IPS-11a (cell line): ENCODE measurements around the gene SYNGR3.

Experiments used
- H3K4me3 ChIP-seq: one replicate; pipeline ENCODE4 v1.5.1; 2013; ENCODE audit warnings: low read depth, low read length, control low read depth

Gene SYNGR3

DNA sequence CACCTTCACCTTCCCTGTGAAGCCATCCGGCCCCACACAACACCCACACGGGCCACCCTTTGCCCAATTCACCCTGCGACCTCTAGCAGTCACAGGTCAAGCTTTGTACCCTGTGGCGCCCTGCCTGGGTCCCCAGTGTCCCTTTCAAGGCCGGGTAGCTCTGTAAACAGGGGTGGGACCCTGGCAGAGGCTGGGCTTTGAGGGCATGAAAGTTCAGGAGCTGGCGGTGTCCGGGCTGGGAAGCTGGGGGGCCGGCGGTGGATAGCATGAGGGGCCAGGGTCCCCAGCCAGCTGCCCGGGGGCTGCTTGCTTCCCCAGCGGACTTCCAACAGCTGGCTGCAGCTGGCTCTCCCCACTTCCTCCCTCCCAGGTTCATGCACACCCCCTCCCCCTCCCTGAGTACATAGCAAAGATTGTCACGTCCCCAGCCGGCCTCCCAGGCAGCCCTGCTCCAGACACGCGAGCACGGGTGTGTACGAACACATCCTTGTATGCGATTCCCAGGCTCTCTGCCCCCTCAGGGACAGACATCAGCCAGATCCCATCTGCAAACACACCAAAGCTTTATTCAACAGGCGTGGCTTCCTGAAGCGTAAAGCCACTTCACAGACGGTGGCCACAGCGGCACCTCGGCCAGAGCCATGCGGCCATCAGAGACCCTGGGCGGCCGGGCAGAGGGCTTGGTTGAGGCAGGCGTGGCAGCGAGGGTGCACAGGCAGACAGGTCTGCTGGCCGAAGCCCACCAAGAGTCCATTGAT, 49.7 kb downstream of the SYNGR3 start:
- H3K4me3 ChIP-seq = no peak overlapping the region

DNA sequence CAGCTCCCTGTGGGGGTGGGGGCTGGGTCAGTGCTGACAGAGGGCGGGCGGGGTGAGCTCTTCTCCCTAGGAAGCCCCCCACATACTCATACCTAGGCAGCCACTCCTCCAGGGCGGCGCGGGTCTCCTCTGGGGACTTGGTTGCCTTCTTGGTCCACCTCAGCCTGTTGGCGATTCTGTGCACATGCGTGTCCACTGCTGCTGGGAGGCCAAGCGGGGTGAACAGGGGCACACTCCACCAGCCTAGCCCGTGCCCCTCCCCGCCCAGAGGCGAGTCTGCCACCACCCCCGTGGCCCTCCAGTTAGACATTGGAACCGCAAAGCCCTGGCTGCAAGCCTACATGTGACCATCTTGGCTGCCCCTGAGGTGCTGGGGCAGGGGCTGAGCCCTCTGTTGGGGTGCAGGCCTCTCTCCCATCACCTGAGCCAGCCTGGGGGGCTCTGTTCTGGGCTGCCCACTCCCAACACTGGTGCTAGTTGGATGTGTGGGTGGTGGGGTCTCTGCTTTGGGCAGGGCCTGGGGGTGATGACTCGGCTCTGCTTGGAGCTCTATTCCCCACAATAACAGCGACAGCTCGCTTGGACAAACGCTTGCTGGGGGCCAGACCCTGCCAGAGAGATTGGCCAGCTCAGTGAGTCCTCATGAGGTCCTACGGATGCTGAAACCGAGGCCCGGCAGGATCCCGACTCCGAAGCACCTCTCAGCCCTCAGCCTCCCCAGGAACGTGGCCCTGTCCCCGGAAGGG, 50.4 kb downstream of the SYNGR3 start:
- H3K4me3 ChIP-seq = no peak overlapping the region

DNA sequence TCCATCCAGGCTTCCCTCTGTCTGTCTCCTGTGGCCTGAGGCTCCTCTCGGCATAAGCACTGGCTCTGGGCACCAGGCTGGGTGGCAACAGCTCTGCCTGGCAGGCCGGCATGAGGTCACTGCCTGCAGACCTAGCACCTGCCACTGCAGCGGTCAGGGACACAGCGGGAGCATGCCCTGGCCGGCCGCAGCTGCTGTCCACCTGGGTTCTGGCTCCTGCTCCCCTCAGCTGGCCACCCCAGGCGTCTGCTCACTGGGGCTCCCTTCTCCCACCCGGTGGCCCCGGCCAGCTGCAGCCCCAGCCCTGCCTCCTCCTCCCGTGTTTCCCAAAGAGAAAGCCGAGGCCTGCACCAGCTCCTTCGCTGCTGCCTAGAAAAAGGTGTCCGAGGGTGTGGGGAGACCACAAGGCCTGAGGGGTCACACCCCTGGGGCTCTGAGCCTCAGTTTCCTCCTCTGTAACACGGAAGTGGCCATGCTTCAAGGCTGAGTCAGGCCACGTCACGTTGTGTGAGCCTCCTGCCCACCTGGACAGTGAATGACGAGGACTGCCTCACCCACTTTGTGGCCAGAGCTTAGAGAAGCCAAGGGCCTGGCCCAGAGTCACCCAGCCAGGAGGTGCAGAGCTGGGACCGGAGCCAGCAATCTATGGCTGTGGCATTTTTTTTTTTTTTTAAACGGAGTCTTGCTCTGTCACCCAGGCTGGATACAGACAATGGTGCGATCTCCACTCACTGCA, 51.2 kb downstream of the SYNGR3 start:
- no peak overlapping the region for H3K4me3 ChIP-seq

DNA sequence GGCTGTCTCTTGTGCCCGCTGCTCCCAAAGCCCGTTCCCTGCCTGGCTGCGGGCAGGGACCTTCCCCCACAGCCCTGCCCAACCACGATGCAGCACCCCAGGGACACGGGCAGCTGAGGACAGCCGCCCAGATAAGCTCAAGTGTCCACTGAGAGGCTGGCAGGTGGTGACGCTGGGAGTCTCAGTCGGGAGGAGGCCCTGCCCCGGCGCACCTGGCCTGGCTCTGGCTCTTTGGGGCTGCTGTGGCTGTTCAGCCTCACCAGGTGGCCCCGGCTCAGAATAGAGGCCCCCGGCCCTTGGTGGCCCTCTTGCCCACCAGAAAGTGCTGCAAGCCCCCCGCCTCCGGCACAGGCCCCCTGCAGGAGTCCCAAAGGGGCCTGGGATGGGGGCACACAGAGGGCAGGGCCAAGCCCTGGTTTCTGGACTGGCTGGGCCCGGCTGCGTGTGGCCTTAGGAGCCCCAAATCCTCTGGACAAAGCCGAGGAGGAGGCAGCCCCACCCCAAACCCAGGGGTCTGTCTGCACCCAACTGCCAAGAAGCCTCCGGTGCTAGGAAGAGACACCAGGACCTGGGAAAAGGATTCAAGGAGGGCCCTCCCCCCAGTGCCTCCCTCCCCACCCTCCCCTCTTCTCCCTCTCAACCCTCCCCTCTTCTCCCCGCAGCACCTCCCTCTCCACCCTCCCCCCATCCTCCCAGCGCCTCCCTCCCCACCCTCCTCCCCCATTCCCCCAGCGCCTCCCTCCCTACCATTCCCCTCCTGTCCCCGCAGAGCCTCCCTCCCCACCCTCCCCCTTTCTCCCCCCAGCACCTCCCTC, 52.6 kb downstream of the SYNGR3 start:
- no peak overlapping the region for H3K4me3 ChIP-seq

DNA sequence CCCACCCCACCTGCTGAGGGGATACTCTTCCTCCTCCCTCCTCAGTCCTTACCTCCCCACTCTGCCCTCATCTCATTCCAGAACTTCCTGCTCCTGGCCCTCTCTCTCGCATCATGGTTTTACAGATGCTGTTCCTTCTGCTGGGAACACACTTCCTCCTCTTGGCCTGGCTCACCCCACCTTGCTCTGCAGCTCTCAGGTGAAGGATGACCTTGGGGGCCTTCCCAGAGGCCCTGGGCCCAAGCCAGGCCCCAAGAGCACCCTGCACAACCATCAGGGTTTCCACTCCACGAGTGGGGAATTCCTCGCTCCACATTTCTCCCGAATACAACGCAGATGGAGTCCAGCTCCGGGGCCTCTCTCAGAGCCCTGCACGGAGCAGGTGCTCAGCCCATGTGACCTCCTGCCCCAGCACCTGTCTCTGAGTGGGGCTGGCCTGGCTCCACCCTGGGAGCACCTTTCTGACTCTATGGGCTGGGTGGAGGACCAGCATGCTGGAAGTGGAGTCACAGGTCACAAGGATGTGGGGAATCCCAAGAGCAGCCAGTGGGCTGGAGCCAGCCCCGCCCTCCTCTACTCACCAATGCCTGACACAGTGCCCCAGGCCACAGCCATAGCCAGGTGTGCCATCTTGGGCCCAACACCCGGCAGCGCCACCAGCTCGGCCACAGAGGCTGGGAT, 53.4 kb downstream of the SYNGR3 start:
- no peak overlapping the region for H3K4me3 ChIP-seq
